Mucosa of descending colon (tissue), 3 donors: ENCODE data around the gene ADM5. TPM values are rescaled to one million over a fixed set of nuclear protein-coding genes. Genes with fewer than 3 reads are reported as not detected.
A peak's percentile ranks its signal among the peaks of the same experiment; 100 is the strongest.

Source experiments
- ATAC-seq: fragments of 200-7000 bp; cut with Tn5 transposase; one replicate; pipeline ENCODE4 v1.9.1; 2020; ENCODE audit warnings: mild to moderate bottlenecking, moderate library complexity
- DNase-seq, 3 donors: peaks; one replicate each; pipeline ENCODE4 v3.0.0-alpha.2; 2020
- H3K36me3 ChIP-seq: fragments of 200-600 bp; one replicate; pipeline ENCODE4 v1.8.0; 2021; ENCODE audit warnings: low read depth, mild to moderate bottlenecking
- H3K4me1 ChIP-seq: fragments of 200-600 bp; one replicate; pipeline ENCODE4 v1.8.0; 2021; ENCODE audit warnings: low read depth, mild to moderate bottlenecking
- H3K4me3 ChIP-seq: fragments of 200-600 bp; one replicate; pipeline ENCODE4 v1.8.0; 2021; ENCODE audit warnings: mild to moderate bottlenecking
- H3K9me3 ChIP-seq: fragments of 200-600 bp; one replicate; pipeline ENCODE4 v1.8.0; 2021; ENCODE audit warnings: mild to moderate bottlenecking
- intact Hi-C, 2 donors: fragments of 100-400 bp; cut with DNase I in 1 of 2; cut with micrococcal nuclease in 1 of 2; formaldehyde crosslinking; loops; one replicate each; pipeline versions ENCODE4 v1.11.0 to v1.11.1; 2022; cut with DNase I, micrococcal nuclease
- total RNA-seq, 3 donors: library from RNA; stranded (reverse); fragmentation: NEBNext Ultra II Directional in 2 of 3; extraction: Animal tissue kit (Norgen Biotek cat#: 25700) in 2 of 3; gene quantifications; one replicate each; pipeline versions ENCODE4 v1.2.1 to v1.2.4, GENCODE V29; 2021 to 2023
- TF ChIP-seq, protein P1 (sequence below): fragments of 200-600 bp; IDR thresholded peaks from one replicate; pipeline ENCODE4 v1.8.0; 2022; ENCODE audit warnings: antibody characterized with exemption, mild to moderate bottlenecking
- donor health status: DM: no; HTN: no; CAD: no; lungs with moderate emphysema.
- donor health status: DM: no; HTN: no; CAD: no.
- donor health status: DM: no; HTN: yes; CAD: no.

The ADM5 gene
- total RNA-seq, 3 donors from 2014 or later: 0.69 to 1.3 (median 1.2) TPM

DNA sequence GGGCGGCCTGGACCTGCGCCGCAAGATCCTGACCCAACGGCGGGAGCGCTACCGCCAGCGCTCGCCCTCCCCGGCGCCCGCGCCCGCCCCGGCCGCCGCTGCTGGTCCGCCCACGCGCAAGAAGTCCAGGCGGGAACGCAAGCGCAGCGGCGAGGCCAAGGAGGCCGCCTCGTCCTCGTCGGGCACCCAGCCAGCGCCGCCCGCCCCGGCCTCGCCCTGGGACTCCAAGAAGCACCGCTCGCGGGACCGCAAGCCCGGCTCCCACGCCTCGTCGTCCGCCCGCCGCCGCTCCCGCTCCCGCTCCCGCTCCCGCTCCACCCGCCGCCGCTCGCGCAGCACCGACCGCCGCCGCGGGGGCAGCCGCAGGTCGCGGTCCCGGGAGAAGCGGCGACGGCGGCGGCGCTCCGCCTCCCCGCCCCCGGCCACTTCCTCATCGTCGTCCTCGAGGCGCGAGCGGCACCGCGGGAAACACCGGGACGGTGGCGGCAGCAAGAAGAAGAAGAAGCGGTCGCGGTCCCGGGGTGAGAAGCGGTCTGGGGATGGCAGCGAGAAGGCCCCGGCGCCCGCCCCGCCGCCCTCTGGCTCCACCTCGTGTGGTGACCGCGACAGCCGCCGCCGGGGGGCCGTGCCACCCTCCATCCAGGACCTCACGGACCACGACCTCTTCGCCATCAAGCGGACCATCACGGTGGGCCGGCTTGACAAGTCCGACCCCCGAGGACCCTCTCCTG, 37.4 kb upstream of the ADM5 start:
- no peak for DNase-seq

DNA sequence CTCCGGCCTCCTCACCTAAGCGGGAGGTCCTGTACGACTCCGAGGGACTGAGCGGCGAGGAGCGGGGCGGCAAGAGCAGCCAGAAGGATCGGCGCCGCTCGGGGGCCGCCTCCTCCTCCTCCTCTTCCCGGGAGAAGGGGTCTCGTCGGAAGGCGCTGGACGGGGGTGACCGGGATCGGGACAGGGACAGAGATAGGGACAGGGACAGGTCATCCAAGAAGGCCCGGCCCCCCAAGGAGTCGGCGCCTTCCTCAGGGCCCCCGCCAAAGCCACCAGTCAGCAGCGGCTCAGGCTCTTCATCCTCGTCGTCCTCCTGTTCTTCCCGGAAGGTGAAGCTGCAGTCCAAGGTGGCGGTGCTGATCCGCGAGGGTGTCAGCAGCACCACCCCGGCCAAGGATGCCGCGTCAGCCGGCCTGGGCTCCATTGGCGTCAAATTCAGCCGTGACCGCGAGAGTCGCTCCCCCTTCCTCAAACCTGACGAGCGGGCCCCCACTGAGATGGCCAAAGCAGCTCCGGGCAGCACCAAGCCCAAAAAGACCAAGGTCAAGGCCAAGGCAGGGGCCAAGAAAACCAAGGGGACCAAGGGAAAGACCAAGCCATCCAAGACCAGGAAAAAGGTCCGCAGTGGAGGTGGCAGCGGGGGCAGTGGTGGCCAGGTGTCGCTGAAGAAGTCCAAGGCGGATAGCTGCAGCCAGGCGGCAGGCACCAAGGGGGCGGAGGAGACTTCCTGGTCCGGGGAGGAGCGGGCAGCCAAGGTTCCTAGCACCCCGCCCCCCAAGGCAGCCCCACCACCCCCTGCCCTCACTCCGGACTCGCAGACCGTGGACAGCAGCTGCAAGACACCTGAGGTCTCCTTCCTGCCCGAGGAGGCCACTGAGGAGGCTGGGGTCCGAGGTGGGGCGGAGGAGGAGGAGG, 36.6 kb upstream of the ADM5 start:
- Histone ChIP-seq H3K4me1 (no peaks in the 10 kb centered on the region), H3K9me3 (no peaks in the 10 kb centered on the region), H3K36me3 (peaks cover 7% of the 10 kb centered on the region), H3K4me3 (no peak overlapping the region)
- no peak for ATAC-seq
- intact Hi-C loops: no loop called here
- TF ChIP-seq, protein P1, sequence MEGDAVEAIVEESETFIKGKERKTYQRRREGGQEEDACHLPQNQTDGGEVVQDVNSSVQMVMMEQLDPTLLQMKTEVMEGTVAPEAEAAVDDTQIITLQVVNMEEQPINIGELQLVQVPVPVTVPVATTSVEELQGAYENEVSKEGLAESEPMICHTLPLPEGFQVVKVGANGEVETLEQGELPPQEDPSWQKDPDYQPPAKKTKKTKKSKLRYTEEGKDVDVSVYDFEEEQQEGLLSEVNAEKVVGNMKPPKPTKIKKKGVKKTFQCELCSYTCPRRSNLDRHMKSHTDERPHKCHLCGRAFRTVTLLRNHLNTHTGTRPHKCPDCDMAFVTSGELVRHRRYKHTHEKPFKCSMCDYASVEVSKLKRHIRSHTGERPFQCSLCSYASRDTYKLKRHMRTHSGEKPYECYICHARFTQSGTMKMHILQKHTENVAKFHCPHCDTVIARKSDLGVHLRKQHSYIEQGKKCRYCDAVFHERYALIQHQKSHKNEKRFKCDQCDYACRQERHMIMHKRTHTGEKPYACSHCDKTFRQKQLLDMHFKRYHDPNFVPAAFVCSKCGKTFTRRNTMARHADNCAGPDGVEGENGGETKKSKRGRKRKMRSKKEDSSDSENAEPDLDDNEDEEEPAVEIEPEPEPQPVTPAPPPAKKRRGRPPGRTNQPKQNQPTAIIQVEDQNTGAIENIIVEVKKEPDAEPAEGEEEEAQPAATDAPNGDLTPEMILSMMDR: no peak
- no peak for DNase-seq

More for the DNA sequence above, 37.4 kb upstream of the ADM5 start:
- Histone ChIP-seq H3K36me3 (peaks cover 7% of the 10 kb centered on the region), H3K4me3 (no peak overlapping the region), H3K4me1 (no peaks in the 10 kb centered on the region), H3K9me3 (no peaks in the 10 kb centered on the region)
- intact Hi-C loops: no loop called here
- TF ChIP-seq, protein P1: no peak
- no peak for ATAC-seq

DNA sequence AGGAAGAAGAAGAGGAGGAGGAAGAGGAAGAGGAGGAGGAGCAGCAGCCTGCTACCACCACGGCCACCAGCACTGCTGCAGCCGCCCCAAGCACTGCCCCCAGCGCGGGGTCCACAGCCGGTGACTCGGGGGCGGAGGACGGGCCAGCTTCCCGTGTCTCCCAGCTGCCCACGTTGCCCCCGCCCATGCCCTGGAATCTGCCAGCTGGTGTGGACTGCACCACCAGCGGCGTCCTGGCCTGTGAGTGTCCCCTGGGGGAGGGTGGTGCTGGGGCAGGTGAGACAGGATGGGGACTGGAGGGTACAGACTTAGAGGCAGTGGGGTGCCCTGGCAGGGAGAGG, 36.0 kb upstream of the ADM5 start:
- H3K4me3 ChIP-seq: no peak overlapping the region
- no peaks in the 10 kb centered on the region for H3K9me3 ChIP-seq
- DNase-seq (no peak), ATAC-seq (no peak)
- H3K36me3 ChIP-seq: peaks cover 7% of the 10 kb centered on the region
- intact Hi-C loops: no loop called here
- TF ChIP-seq, protein P1: no peak
- H3K4me1 ChIP-seq: no peaks in the 10 kb centered on the region

DNA sequence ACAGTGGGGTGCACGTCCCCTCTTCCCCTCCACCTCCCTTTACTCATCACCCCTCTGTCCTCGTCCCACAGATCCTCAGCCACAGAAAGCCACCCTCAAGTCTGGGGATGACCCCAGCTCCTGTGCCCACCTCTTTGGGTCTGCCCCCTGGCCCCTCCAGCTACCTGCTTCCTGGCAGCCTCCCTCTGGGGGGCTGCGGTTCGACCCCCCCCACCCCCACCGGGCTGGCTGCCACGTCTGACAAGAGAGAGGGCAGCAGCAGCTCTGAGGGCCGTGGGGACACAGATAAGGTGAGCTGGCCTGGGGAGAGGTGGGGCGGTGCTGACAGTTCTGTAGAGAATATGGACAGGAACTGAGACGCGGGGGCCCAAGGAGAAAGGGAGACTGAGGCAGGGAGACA, 34.8 kb upstream of the ADM5 start:
- no peak overlapping the region for H3K4me3 ChIP-seq
- DNase-seq (no peak), ATAC-seq (no peak)
- no peaks in the 10 kb centered on the region for H3K4me1 ChIP-seq
- no peaks in the 10 kb centered on the region for H3K9me3 ChIP-seq
- H3K36me3 ChIP-seq: peaks cover 7% of the 10 kb centered on the region
- intact Hi-C loops: no loop called here
- TF ChIP-seq, protein P1: no peak

DNA sequence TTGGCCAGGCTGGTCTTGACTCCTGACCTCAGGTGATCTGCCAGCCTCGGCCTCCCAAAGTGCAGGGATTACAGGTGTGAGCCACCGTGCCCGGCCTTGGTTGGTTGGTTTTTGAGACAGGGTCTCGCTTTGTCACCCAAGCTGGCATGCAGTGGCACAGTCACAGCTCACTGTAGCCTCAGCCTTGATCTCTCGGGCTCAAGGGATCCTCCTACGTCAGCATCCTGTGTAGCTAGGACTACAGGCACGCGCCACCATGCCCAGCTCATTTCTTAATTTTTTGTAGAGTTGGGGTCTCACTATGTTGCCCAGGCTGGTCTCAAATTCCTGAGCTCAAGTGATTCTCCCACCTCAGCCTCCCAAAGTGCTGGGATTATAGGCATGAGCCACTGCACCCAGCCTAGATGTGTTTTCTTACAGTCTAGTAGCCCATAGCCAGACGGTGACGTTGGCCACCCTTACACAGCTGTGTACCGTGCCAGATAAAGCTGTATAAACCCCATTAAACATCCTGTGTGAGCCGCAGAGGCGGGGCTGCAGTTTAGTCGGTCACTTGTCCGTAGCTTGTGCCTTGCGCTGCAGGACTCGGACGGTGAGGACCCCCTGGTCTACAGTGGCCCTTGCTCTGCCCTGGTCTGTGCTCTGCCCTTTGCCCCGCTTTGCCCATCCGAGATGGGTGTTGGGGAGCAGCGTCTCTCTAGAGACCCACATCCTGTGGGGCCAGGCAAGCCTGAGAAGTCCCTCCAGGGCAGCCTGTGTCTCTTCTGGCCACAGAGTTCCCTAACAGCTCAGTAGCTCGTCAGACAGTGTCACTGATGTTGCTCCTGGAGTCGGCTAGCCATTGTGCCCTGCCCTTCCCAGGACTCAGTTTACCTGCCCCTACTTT, 33.6 kb upstream of the ADM5 start:
- DNase-seq: peak in 1 of 3 donors; percentile 27
- TF ChIP-seq, protein P1: no peak
- no peak for ATAC-seq
- peaks cover 7% of the 10 kb centered on the region for H3K36me3 ChIP-seq
- intact Hi-C loops: no loop called here
- H3K9me3 ChIP-seq: no peaks in the 10 kb centered on the region
- no peaks in the 10 kb centered on the region for H3K4me1 ChIP-seq
- no peak overlapping the region for H3K4me3 ChIP-seq
